ENCODE data around the gene PMFBP1.

GRCh38 chr16:72132726-72133125 lies 39.2 kb downstream of the PMFBP1 start:
- TF ChIP-seq TARDBP (IDR thresholded peaks at IDR 0.05) (no peak), ARNT (IDR thresholded peaks at IDR 0.05) (no peak), FOXA1 (IDR thresholded peaks at IDR 0.05) (no peak), PKNOX1 (IDR thresholded peaks at IDR 0.05) (no peak), NFRKB (IDR thresholded peaks at IDR 0.05) (no peak), FOXM1 (IDR thresholded peaks at IDR 0.05; ENCODE audit: borderline replicate concordance) (no peak), LEF1 (IDR thresholded peaks at IDR 0.05; ENCODE audit: borderline replicate concordance) (no peak), SP1 (IDR thresholded peaks at IDR 0.05) (no peak), L3MBTL2 (conservative IDR thresholded peaks at IDR 0.05) (no peak)
